Measurements from ENCODE around the gene RASL12. TPM values are rescaled to one million over a fixed set of nuclear protein-coding genes. Genes with fewer than 3 reads are reported as not detected.
A peak's percentile ranks its signal among the peaks of the same experiment; 100 is the strongest.

Gene RASL12, protein sequence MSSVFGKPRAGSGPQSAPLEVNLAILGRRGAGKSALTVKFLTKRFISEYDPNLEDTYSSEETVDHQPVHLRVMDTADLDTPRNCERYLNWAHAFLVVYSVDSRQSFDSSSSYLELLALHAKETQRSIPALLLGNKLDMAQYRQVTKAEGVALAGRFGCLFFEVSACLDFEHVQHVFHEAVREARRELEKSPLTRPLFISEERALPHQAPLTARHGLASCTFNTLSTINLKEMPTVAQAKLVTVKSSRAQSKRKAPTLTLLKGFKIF
- total RNA-seq = 15.1 TPM

- Histone ChIP-seq H3K27me3 (ENCODE audit: control insufficient read depth in 3 of 3, insufficient read depth in 3 of 3, low read length in 3 of 3) (peaks cover 3 to 16% (median 13%) of the 10 kb centered on the region in 3 donors), H3K9ac (ENCODE audit: low read depth in 1 of 3, low read length in 3 of 3) (peak within 1 kb of the TSS in 2 of 3 donors; percentile 58 to 77), H3K27ac (ENCODE audit: low read depth, low read length) (peak within 1 kb of the TSS; percentile 82), H3K4me3 (ENCODE audit: low read length in 3 of 3) (peak within 1 kb of the TSS; percentile 40 to 57 (median 46)), H3K4me1 (ENCODE audit: control insufficient read depth in 3 of 3, insufficient read depth in 3 of 3, low read length in 3 of 3) (peaks cover 43 to 47% (median 47%) of the 10 kb centered on the region in 3 donors), H3K36me3 (ENCODE audit: control insufficient read depth in 3 of 3, insufficient read depth in 3 of 3, low read length in 3 of 3) (no peaks in the 10 kb centered on the region), H3K9me3 (ENCODE audit: control insufficient read depth in 3 of 3, low read length in 3 of 3) (no peaks in the 10 kb centered on the region)
These were observed at the start of gene RASL12 for GRCh38 chr15:65067645-65068402. RASL12 (minus strand) TSS chr15:65067991; CDS start chr15:65067835, 156 bp downstream.

DNA sequence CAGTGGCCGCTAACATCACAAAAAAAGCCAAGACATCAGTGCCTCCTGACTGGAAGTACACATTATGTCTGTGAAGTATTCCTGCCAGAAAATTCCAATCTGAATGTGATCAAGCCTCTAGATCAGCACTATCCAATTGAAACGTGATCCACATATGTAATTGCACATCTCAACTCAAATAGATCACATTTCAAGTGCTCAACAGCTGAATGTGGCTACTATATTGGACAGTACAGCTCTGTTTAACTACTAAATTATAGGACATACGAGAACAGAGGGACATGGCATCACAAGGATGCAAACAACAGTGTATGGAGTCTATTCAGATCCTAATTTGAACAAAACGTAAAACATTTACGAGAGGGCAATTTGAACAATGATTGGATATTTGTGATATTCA, 47.8 kb upstream of the RASL12 start:
- H3K9ac ChIP-seq (ENCODE audit: low read depth in 1 of 3, low read length in 3 of 3) = no peak overlapping the region
- H3K27ac ChIP-seq (ENCODE audit: low read depth, low read length) = no peak overlapping the region
- no peak overlapping the region for H3K4me3 ChIP-seq (ENCODE audit: low read length in 3 of 3)
- H3K36me3 ChIP-seq (ENCODE audit: control insufficient read depth in 3 of 3, insufficient read depth in 3 of 3, low read length in 3 of 3) = peaks cover 22 to 60% (median 39%) of the 10 kb centered on the region in 3 donors
- no peaks in the 10 kb centered on the region for H3K27me3 ChIP-seq (ENCODE audit: control insufficient read depth in 3 of 3, insufficient read depth in 3 of 3, low read length in 3 of 3)
- H3K9me3 ChIP-seq (ENCODE audit: control insufficient read depth in 3 of 3, low read length in 3 of 3) = no peaks in the 10 kb centered on the region
- peaks cover 0 to 2% (median 0%) of the 10 kb centered on the region in 3 donors for H3K4me1 ChIP-seq (ENCODE audit: control insufficient read depth in 3 of 3, insufficient read depth in 3 of 3, low read length in 3 of 3)

- peaks cover 0 to 2% (median 0%) of the 10 kb centered on the region in 3 donors for H3K4me1 ChIP-seq (ENCODE audit: control insufficient read depth in 3 of 3, insufficient read depth in 3 of 3, low read length in 3 of 3)
- no peaks in the 10 kb centered on the region for H3K27me3 ChIP-seq (ENCODE audit: control insufficient read depth in 3 of 3, insufficient read depth in 3 of 3, low read length in 3 of 3)
- no peak within 1 kb of the TSS for H3K9ac ChIP-seq (ENCODE audit: low read depth in 1 of 3, low read length in 3 of 3)
- H3K36me3 ChIP-seq (ENCODE audit: control insufficient read depth in 3 of 3, insufficient read depth in 3 of 3, low read length in 3 of 3) = peaks cover 22 to 60% (median 39%) of the 10 kb centered on the region in 3 donors
- no peak within 1 kb of the TSS for H3K27ac ChIP-seq (ENCODE audit: low read depth, low read length)
- no peaks in the 10 kb centered on the region for H3K9me3 ChIP-seq (ENCODE audit: control insufficient read depth in 3 of 3, low read length in 3 of 3)
- H3K4me3 ChIP-seq (ENCODE audit: low read length in 3 of 3) = no peak within 1 kb of the TSS
These were observed 47.3 kb upstream of the RASL12 start, which contains the start of gene UBAP1L for GRCh38 chr15:65115086-65115485. UBAP1L (minus strand) TSS chr15:65115200; CDS start chr15:65106215, 8,985 bp downstream.

DNA sequence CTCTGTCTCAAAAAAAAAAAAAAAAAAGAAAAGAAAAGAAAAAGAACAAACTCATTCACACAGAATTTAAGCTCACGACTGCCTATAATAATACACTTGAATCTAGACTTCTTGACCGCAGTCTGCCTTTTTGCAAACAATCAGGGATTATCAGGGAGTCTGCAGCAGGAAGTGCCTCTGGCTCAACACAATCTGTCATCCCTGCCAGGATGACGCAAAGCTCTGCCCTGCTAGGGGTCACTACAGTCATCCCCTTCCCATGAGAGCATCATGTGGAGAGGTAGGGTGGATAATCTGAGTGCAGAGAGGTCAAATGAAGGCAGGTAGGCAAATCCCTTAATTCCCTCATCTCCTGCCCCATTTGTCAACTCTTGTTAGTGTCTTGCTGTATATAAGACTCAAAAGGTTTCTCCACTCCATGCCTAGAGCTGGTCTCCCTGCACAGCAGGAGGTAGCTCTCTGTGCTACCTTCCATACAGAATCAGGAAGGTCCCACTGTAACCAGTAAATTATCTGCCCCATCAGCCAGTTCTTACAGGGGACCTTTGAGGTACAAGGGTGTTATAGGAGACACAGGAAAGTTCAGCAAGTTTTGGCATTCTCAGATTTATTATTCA, 43.0 kb upstream of the RASL12 start:
- no peaks in the 10 kb centered on the region for H3K27me3 ChIP-seq (ENCODE audit: control insufficient read depth in 3 of 3, insufficient read depth in 3 of 3, low read length in 3 of 3)
- H3K4me3 ChIP-seq (ENCODE audit: low read length in 3 of 3) = no peak overlapping the region
- no peak overlapping the region for H3K27ac ChIP-seq (ENCODE audit: low read depth, low read length)
- peaks cover 0 to 2% (median 0%) of the 10 kb centered on the region in 3 donors for H3K4me1 ChIP-seq (ENCODE audit: control insufficient read depth in 3 of 3, insufficient read depth in 3 of 3, low read length in 3 of 3)
- H3K36me3 ChIP-seq (ENCODE audit: control insufficient read depth in 3 of 3, insufficient read depth in 3 of 3, low read length in 3 of 3) = peaks cover 13 to 33% (median 20%) of the 10 kb centered on the region in 3 donors
- no peak overlapping the region for H3K9ac ChIP-seq (ENCODE audit: low read depth in 1 of 3, low read length in 3 of 3)
- H3K9me3 ChIP-seq (ENCODE audit: control insufficient read depth in 3 of 3, low read length in 3 of 3) = no peaks in the 10 kb centered on the region

- H3K9ac ChIP-seq (ENCODE audit: low read depth in 1 of 3, low read length in 3 of 3) = no peak overlapping the region
- no peak overlapping the region for H3K27ac ChIP-seq (ENCODE audit: low read depth, low read length)
- H3K4me3 ChIP-seq (ENCODE audit: low read length in 3 of 3) = no peak overlapping the region
- H3K36me3 ChIP-seq (ENCODE audit: control insufficient read depth in 3 of 3, insufficient read depth in 3 of 3, low read length in 3 of 3) = peaks cover 7 to 16% (median 16%) of the 10 kb centered on the region in 3 donors
- H3K4me1 ChIP-seq (ENCODE audit: control insufficient read depth in 3 of 3, insufficient read depth in 3 of 3, low read length in 3 of 3) = peaks cover 0 to 6% (median 2%) of the 10 kb centered on the region in 3 donors
- H3K9me3 ChIP-seq (ENCODE audit: control insufficient read depth in 3 of 3, low read length in 3 of 3) = no peaks in the 10 kb centered on the region
- no peaks in the 10 kb centered on the region for H3K27me3 ChIP-seq (ENCODE audit: control insufficient read depth in 3 of 3, insufficient read depth in 3 of 3, low read length in 3 of 3)
These were observed 38.3 kb upstream of the RASL12 start for GRCh38 chr15:65106011-65106590.

DNA sequence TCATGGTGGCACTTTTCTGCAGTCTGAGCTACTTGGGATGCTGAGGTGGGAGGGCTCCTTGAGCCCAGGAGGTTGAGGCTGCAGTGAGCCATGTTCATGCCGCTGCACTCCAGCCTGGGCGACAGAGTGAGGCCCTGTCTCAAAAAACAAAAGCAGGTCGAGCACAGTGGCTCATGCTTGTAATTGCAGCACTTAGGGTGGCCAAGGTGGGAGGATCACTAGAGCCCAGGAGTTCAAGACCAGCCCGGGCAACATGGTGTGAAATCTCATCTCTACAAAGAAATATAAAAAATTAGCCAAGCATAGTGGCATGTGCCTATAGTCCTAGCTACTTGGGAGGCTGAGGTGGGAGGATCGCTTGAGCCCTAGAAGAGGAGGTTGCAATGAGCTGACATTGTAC, 37.2 kb upstream of the RASL12 start:
- Histone ChIP-seq H3K9ac (ENCODE audit: low read depth in 1 of 3, low read length in 3 of 3) (no peak overlapping the region), H3K4me3 (ENCODE audit: low read length in 3 of 3) (no peak overlapping the region), H3K36me3 (ENCODE audit: control insufficient read depth in 3 of 3, insufficient read depth in 3 of 3, low read length in 3 of 3) (peaks cover 17 to 23% (median 19%) of the 10 kb centered on the region in 3 donors), H3K27me3 (ENCODE audit: control insufficient read depth in 3 of 3, insufficient read depth in 3 of 3, low read length in 3 of 3) (no peaks in the 10 kb centered on the region), H3K4me1 (ENCODE audit: control insufficient read depth in 3 of 3, insufficient read depth in 3 of 3, low read length in 3 of 3) (peaks cover 0 to 6% (median 2%) of the 10 kb centered on the region in 3 donors), H3K9me3 (ENCODE audit: control insufficient read depth in 3 of 3, low read length in 3 of 3) (no peaks in the 10 kb centered on the region), H3K27ac (ENCODE audit: low read depth, low read length) (no peak overlapping the region)

DNA sequence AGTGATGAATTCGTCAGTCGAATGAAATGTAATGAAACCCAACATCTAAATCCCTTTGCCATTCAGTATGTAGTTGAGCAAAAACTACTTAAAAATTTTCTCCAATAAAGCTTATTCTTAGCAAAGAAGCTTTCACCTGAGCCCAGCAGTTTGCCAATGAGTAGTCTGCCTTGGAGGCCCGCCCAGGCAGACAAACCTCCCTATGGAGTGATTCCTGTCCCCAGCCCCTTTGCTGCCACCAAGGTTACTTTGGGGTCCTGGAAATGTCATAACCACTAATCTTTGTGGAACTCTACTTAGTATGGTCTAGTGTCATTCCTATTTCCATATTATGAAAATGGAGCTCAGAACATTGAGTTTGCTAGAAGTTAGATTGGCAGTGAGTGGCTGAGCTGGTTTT, 35.1 kb upstream of the RASL12 start:
- Histone ChIP-seq H3K27ac (ENCODE audit: low read depth, low read length) (no peak overlapping the region), H3K9ac (ENCODE audit: low read depth in 1 of 3, low read length in 3 of 3) (no peak overlapping the region), H3K36me3 (ENCODE audit: control insufficient read depth in 3 of 3, insufficient read depth in 3 of 3, low read length in 3 of 3) (peaks cover 31 to 43% (median 36%) of the 10 kb centered on the region in 3 donors), H3K9me3 (ENCODE audit: control insufficient read depth in 3 of 3, low read length in 3 of 3) (no peaks in the 10 kb centered on the region), H3K4me1 (ENCODE audit: control insufficient read depth in 3 of 3, insufficient read depth in 3 of 3, low read length in 3 of 3) (peaks cover 0 to 6% (median 2%) of the 10 kb centered on the region in 3 donors), H3K4me3 (ENCODE audit: low read length in 3 of 3) (no peak overlapping the region), H3K27me3 (ENCODE audit: control insufficient read depth in 3 of 3, insufficient read depth in 3 of 3, low read length in 3 of 3) (no peaks in the 10 kb centered on the region)

DNA sequence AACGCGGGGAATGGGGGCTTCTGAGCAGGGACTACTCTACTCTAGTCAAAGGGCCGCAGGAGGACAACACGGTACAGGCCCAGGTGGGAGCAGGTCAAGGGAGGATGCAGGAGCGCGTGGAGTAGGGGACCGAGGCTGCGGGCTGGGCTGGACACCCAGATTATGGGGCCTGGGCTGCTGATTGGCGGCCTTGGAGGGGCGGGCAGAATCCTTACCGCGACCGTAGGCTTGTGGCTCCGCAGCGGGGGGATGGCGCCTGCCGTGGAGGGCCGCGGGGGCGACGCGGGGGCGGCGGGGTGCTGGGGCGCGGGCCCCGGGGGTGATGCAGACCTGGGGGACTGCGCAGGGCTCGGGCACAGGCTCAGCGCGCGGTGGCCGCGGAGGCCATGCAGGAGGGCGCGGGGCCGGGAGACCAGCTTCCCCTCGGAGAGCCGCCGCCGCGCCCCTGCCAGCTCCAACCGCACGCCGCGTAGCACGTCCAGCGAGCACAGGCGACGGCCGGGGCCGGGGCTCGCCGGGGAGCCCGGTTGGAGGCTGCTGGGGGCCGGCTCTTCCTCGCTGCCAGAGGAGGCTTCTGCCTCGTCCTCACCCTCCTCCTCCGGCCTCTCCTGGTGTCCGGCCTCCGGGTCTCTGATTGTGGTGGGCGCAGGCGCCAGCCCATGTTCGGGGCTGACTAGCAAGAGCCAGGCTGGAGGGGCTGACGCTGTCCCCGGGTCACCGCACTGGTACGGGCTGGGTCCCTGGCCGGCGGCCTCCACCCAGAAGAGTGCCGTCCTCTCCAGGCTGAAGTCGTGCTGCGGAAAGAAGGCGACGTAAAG, 34.3 kb upstream of the RASL12 start:
- no peak overlapping the region for H3K4me3 ChIP-seq (ENCODE audit: low read length in 3 of 3)
- H3K36me3 ChIP-seq (ENCODE audit: control insufficient read depth in 3 of 3, insufficient read depth in 3 of 3, low read length in 3 of 3) = peaks cover 39 to 46% (median 40%) of the 10 kb centered on the region in 3 donors
- no peaks in the 10 kb centered on the region for H3K27me3 ChIP-seq (ENCODE audit: control insufficient read depth in 3 of 3, insufficient read depth in 3 of 3, low read length in 3 of 3)

GRCh38 chr15:65101411-65101890, 33.7 kb upstream of the RASL12 start:
- H3K36me3 ChIP-seq (ENCODE audit: control insufficient read depth in 3 of 3, insufficient read depth in 3 of 3, low read length in 3 of 3) = peaks cover 40 to 46% (median 42%) of the 10 kb centered on the region in 3 donors
- peaks cover 4 to 15% (median 9%) of the 10 kb centered on the region in 3 donors for H3K4me1 ChIP-seq (ENCODE audit: control insufficient read depth in 3 of 3, insufficient read depth in 3 of 3, low read length in 3 of 3)
- no peak overlapping the region for H3K4me3 ChIP-seq (ENCODE audit: low read length in 3 of 3)

More for the DNA sequence above, 34.3 kb upstream of the RASL12 start:
- Histone ChIP-seq H3K27ac (ENCODE audit: low read depth, low read length) (no peak overlapping the region), H3K9ac (ENCODE audit: low read depth in 1 of 3, low read length in 3 of 3) (no peak overlapping the region), H3K4me1 (ENCODE audit: control insufficient read depth in 3 of 3, insufficient read depth in 3 of 3, low read length in 3 of 3) (peaks cover 3 to 9% (median 3%) of the 10 kb centered on the region in 3 donors), H3K9me3 (ENCODE audit: control insufficient read depth in 3 of 3, low read length in 3 of 3) (no peaks in the 10 kb centered on the region)

More at GRCh38 chr15:65101411-65101890, 33.7 kb upstream of the RASL12 start:
- Histone ChIP-seq H3K9ac (ENCODE audit: low read depth in 1 of 3, low read length in 3 of 3) (no peak overlapping the region), H3K9me3 (ENCODE audit: control insufficient read depth in 3 of 3, low read length in 3 of 3) (no peaks in the 10 kb centered on the region), H3K27ac (ENCODE audit: low read depth, low read length) (no peak overlapping the region), H3K27me3 (ENCODE audit: control insufficient read depth in 3 of 3, insufficient read depth in 3 of 3, low read length in 3 of 3) (no peaks in the 10 kb centered on the region)
